ENCODE measurements around the gene GOLGA8G.
"Not testable (repeated sequence)": the region's sequence is repeated elsewhere in the genome, so short reads cannot be mapped to it uniquely, and the experiment has no call there.

GOLGA8G gene, protein sequence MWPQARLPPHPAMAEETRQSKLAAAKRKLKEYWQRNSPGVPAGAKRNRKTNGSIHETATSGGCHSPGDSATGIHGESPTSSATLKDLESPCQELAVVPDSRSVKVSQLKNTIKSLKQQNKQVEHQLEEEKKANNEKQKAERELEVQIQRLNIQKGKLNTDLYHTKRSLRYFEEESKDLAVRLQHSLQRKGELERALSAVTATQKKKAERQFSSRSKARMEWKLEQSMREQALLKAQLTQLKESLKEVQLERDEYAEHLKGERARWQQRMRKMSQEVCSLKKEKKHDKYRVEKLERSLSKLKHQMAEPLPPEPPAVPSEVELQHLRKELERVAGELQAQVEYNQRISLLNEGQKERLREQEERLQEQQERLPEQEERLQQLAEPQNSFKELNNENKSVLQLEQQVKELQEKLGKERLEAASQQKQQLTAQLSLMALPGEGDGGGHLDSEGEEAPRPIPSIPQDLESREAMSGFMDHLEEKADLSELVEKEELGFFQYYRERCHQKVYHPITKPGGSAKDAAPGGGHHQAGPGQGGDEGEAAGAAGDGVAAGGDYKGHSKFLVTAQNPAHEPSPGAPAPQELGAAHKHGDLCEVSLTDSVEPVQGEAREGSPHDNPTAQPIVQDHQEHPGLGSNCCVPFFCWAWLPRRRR

DNA sequence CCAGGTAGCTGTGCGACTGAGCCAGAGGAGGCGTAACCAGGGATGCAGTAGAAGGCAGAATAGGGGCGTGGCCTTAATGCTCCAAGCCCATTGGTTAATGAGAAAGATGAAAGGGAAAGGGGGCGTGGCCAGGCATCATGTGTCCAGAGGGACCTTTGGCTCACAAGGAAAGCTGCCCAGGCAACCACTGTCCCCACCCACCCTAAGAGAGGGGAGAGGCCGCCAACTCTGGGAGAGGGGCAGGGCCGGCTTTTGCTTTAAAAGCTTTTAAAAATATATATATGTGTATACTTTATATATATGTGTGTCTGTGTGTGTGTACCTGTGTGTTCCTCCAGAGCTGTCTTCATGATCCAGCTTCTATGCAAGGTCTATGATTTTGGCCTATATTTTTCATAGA is at the start of gene GOLGA8G:
TSS of gene GOLGA8G (minus strand) at position 18 of the 400 bp plus-strand sequence. CDS start 62 bp downstream, outside the sequence.
- DNase-seq, result not testable (repeated sequence)

DNA sequence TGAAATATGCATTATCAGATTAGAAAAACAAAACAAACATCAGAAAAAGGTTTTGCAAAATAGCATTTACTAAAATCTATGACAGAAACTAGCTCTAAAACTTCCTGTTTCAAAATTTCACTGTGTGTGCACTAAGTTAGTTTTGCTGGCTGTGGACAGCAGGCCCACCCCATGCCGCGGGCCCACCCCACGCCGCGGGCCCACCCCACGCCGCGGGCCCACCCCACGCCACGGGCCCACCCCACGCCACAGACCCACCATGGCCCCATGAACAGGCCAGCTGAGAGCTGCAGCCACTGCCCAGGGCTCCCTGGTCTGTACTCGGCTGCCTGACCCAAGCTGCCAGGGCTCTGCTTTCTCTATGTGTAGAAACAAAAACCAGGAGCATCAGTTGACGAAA is 40.6 kb upstream of the GOLGA8G start:
- DNase-seq, result not testable (repeated sequence)

DNA sequence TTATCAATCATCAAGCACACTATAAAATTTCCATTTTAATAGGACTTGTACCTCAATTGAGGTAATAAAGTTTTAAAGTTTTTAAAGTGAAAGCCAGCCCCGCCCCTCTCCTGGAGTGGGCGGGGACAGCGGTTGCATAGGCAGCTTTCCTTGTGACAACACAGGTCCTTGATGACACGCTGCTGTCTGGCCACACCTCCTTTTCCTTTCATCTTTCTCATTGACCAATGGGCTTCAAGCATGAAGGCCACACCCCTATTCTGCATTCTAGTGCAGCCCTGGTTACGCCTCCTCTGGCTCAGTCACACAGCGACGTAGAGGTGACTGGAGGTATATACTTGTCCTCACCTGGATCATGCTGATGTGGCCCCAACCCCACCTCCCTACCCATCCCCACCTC is 20.5 kb upstream of the GOLGA8G start, which contains the start of gene GOLGA6L25:
TSS of gene GOLGA6L25 (plus strand) at position 301 of the 400 bp plus-strand sequence. CDS start at position 362, 61 bp downstream.
- DNase-seq, result not testable (repeated sequence)

DNA sequence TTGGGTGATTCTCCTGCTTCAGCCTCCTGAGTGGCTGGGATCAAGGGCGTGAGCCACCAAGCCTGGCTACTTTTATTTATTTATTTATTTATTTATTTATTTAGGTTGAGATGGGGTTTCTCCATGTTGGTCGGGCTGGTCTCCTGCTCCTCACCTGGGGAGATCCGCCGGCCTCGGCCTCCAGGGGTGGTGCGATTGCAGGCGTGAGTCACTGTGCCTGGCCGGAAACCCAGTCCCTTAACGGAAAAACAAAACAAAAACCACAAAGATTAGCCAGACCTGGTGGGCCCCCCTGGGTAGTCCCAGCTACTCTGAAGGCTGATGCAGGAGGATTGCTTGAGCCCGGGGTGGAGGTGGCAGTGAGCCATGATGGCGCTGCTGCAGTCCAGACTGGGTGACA is 17.6 kb downstream of the GOLGA8G start:
- DNase-seq, result not testable (repeated sequence)

DNA sequence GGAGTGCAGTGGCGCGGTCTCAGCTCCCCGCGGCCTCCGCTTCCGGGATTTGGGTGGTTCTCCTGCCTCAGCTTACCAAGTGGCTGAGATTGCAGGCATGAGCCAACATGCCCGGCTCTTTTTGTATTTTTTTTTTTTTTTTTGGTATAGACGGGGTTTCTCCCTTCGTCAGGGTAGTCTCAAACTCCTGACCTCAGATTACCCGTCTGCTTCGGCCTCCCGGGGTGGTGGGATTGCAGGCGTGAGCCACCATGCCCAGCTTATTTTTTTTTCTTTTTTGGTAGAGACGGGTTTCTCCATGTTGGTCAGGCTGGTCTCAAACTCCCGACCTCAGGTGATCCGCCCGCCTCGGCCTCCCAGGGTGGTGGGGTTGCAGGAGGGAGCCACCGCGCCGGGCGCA is 18.6 kb downstream of the GOLGA8G start:
- DNase-seq, result not testable (repeated sequence)

DNA sequence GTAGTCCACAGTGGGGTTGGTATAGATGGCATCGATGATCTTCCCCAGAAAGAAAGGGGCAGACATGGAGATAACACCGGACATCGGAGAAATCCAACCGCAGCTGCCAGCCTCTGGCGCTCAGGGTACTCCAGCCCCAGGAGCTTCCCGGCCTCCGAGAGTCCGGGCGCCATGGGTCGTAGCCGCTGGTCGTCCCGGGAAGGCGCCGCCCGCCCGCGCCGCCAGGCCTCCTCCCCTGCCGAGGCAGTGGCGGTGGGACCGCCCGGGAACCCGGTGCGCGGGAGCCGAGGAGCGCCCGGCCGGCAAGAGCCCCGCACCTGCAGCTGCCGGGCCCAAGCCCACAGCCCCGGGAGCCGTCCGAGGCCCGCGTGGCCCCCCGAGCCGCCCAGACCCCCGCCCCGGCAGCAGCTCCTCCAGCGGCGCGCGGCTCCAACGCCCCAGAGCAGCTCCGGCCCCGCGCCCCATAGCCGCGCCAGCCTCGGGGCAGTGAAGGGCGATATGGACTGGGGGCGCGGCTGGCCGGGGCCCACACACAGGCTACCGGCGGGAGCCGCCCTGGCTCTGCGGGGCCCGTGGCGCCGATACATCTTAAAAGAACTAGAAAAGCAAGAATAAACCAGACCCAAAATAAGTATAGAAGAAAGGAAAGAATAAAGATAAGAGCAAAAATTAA is 24.4 kb downstream of the GOLGA8G start:
- not testable (repeated sequence) for DNase-seq

DNA sequence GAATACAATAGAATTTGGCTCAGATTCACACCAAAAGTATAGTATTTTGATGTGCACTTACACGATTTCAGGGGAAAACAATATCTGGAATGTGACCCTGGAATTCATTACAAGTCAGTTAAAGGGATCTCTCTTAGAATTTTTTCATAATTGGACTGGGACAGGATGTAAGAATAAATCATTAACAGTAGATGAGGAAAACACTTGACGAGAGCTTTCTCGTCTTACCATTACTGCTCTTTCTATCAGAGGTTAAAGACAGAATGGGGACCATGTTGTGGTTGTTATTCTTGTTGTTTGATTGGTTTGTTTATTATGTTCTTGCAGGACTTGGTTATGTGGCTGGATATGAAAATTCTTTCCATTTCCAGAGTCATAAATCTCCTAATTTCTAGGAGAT is 51.4 kb downstream of the GOLGA8G start:
- not testable (repeated sequence) for DNase-seq
